Tibial nerve (tissue), 4 donors: Measurements from ENCODE around the gene NID1. TPM values are rescaled to one million over a fixed set of nuclear protein-coding genes. Genes with fewer than 3 reads are reported as not detected.

Source experiments
- DNase-seq, 2 donors: peaks; one replicate each; pipeline ENCODE4 v3.0.0-alpha.2; 2019; ENCODE audit warnings: low spot score in 2 of 2
- H3K27ac ChIP-seq, 4 donors: fragments of 200-600 bp; sonication (generic) in 3 of 4; one replicate each; pipeline ENCODE4 v1.5.1; 2017 to 2019; ENCODE audit warnings: mild to moderate bottlenecking in 1 of 4
- H3K27me3 ChIP-seq, 2 donors: fragments of 200-600 bp; sonication (generic) in 1 of 2; one replicate each; pipeline versions ENCODE4 v1.5.1 to v1.6.0; 2017 to 2019
- H3K36me3 ChIP-seq, 3 donors: fragments of 200-600 bp; sonication (generic); one replicate each; pipeline ENCODE4 v1.5.1; 2018 to 2019
- H3K4me1 ChIP-seq, 4 donors: fragments of 200-600 bp; sonication (generic) in 3 of 4; one replicate each; pipeline ENCODE4 v1.5.1; 2017 to 2019
- H3K4me3 ChIP-seq, 4 donors: fragments of 200-600 bp; sonication (generic) in 3 of 4; one replicate each; pipeline ENCODE4 v1.5.1; 2017 to 2019; ENCODE audit warnings: mild to moderate bottlenecking in 1 of 4, moderate library complexity in 1 of 4
- H3K9me3 ChIP-seq, 4 donors: fragments of 200-600 bp; sonication (generic) in 3 of 4; one replicate each; pipeline ENCODE4 v1.5.1; 2017 to 2019
- CTCF ChIP-seq, 5 experiments: fragments of 200-600 bp in 3 of 5; fragments of 450-650 bp in 2 of 5; sonication (generic) in 3 of 5; IDR thresholded peaks; one replicate each; pipeline ENCODE4 v1.5.1; 2016 to 2019; ENCODE audit warnings: antibody characterized with exemption in 5 of 5, mild to moderate bottlenecking in 3 of 5, moderate library complexity in 2 of 5
- EP300 ChIP-seq, 2 donors: sonication (generic); formaldehyde crosslinking; IDR thresholded peaks; one replicate each; pipeline ENCODE4 v1.6.1; 2017; ENCODE audit warnings: antibody characterized with exemption in 2 of 2, mild to moderate bottlenecking in 1 of 2
- POLR2A ChIP-seq, 2 donors: fragments of 450-650 bp; IDR thresholded peaks; one replicate each; pipeline ENCODE4 v1.6.1; 2017; ENCODE audit warnings: antibody characterized with exemption in 2 of 2, mild to moderate bottlenecking in 2 of 2, moderate library complexity in 2 of 2
- WGBS, 2 donors: methylation state at CpG; one replicate each; pipeline ENCODE4 v1.1.5; 2018; 5-methylcytosine and 5-hydroxymethylcytosine counted together
- total RNA-seq, 4 donors: library from RNA; depleted of rRNA; stranded (reverse); fragments of >200 nt; gene quantifications; one replicate each; pipeline ENCODE4 v1.1.0, GENCODE V29; 2016

NID1 gene
- total RNA-seq, 4 donors from 2014 or later = 192 to 321 (median 215) TPM

- peaks cover 0 to 36% (median 8%) of the 10 kb centered on the region in 4 donors for H3K4me1 ChIP-seq
- no peak for TF ChIP-seq EP300 (IDR thresholded peaks at IDR 0.05)
- TF ChIP-seq POLR2A (IDR thresholded peaks at IDR 0.05) = no peak
- TF ChIP-seq CTCF (IDR thresholded peaks at IDR 0.05) = no peak
- no peaks in the 10 kb centered on the region for H3K36me3 ChIP-seq
- 90 to 91% methylated on average over 5 of the region's 5 CpGs for WGBS, 2 donors
- no peaks in the 10 kb centered on the region for H3K27me3 ChIP-seq
- no peak overlapping the region for H3K27ac ChIP-seq
- peaks cover 0 to 7% (median 1%) of the 10 kb centered on the region in 4 donors for H3K9me3 ChIP-seq
- DNase-seq = no peak
- no peak overlapping the region for H3K4me3 ChIP-seq
Measured at GRCh38 chr1:236069796-236070195, 4.9 kb upstream of the NID1 start.

GRCh38 chr1:236067854-236068454 is 3.1 kb upstream of the NID1 start:
- Histone ChIP-seq H3K36me3 (no peaks in the 10 kb centered on the region), H3K27ac (peak overlapping the region; percentile 93 to 96 (median 95)), H3K27me3 (no peaks in the 10 kb centered on the region), H3K4me1 (peaks cover 0 to 36% (median 8%) of the 10 kb centered on the region in 4 donors), H3K9me3 (peaks cover 0 to 7% (median 1%) of the 10 kb centered on the region in 4 donors), H3K4me3 (peak overlapping the region in 2 of 4 donors; percentile 13 to 33)
- TF ChIP-seq CTCF (IDR thresholded peaks at IDR 0.05) = no peak
- peak; percentile 94 to 96 for TF ChIP-seq EP300 (IDR thresholded peaks at IDR 0.05)
- peak in 1 of 2 donors; percentile 52 for TF ChIP-seq POLR2A (IDR thresholded peaks at IDR 0.05)
- 18 to 25% methylated on average over 12 of the region's 12 CpGs for WGBS, 2 donors
- no peak for DNase-seq

- H3K4me3 ChIP-seq = no peak overlapping the region
- 55 to 80% methylated on average over 6 of the region's 6 CpGs for WGBS, 2 donors
- peak; percentile 36 to 55 for DNase-seq
Measured at GRCh38 chr1:236066828-236067386, 2.0 kb upstream of the NID1 start.

GRCh38 chr1:236066054-236066453 is 1.2 kb upstream of the NID1 start:
- no peak for DNase-seq
- peaks cover 0 to 52% (median 9%) of the 10 kb centered on the region in 4 donors for H3K4me1 ChIP-seq
- 48 to 52% methylated on average over 6 of the region's 6 CpGs for WGBS, 2 donors

More at GRCh38 chr1:236066828-236067386, 2.0 kb upstream of the NID1 start:
- H3K27me3 ChIP-seq = no peaks in the 10 kb centered on the region
- H3K36me3 ChIP-seq = no peaks in the 10 kb centered on the region
- peak overlapping the region; percentile 93 to 96 (median 95) for H3K27ac ChIP-seq
- H3K4me1 ChIP-seq = peaks cover 0 to 43% (median 8%) of the 10 kb centered on the region in 4 donors
- TF ChIP-seq EP300 (IDR thresholded peaks at IDR 0.05) (peak in 1 of 2 donors; percentile 39), CTCF (IDR thresholded peaks at IDR 0.05) (no peak)
- H3K9me3 ChIP-seq = peaks cover 0 to 7% (median 1%) of the 10 kb centered on the region in 4 donors

More at GRCh38 chr1:236066054-236066453, 1.2 kb upstream of the NID1 start:
- H3K27ac ChIP-seq = peak overlapping the region; percentile 93 to 96 (median 95)
- H3K36me3 ChIP-seq = peaks cover 0 to 3% (median 0%) of the 10 kb centered on the region in 3 donors
- no peaks in the 10 kb centered on the region for H3K27me3 ChIP-seq
- H3K9me3 ChIP-seq = peaks cover 0 to 7% (median 1%) of the 10 kb centered on the region in 4 donors
- TF ChIP-seq CTCF (IDR thresholded peaks at IDR 0.05) (no peak), POLR2A (IDR thresholded peaks at IDR 0.05) (no peak), EP300 (IDR thresholded peaks at IDR 0.05) (no peak)
- peak overlapping the region; percentile 75 to 97 (median 85) for H3K4me3 ChIP-seq
